Measurements from ENCODE around the gene PRR13.

DNA sequence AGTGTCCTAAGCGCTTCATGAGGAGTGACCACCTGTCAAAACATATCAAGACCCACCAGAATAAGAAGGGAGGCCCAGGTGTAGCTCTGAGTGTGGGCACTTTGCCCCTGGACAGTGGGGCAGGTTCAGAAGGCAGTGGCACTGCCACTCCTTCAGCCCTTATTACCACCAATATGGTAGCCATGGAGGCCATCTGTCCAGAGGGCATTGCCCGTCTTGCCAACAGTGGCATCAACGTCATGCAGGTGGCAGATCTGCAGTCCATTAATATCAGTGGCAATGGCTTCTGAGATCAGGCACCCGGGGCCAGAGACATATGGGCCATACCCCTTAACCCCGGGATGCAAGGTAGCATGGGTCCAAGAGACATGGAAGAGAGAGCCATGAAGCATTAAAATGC, 30.6 kb upstream of the PRR13 start:
- TF ChIP-seq, protein P1, sequence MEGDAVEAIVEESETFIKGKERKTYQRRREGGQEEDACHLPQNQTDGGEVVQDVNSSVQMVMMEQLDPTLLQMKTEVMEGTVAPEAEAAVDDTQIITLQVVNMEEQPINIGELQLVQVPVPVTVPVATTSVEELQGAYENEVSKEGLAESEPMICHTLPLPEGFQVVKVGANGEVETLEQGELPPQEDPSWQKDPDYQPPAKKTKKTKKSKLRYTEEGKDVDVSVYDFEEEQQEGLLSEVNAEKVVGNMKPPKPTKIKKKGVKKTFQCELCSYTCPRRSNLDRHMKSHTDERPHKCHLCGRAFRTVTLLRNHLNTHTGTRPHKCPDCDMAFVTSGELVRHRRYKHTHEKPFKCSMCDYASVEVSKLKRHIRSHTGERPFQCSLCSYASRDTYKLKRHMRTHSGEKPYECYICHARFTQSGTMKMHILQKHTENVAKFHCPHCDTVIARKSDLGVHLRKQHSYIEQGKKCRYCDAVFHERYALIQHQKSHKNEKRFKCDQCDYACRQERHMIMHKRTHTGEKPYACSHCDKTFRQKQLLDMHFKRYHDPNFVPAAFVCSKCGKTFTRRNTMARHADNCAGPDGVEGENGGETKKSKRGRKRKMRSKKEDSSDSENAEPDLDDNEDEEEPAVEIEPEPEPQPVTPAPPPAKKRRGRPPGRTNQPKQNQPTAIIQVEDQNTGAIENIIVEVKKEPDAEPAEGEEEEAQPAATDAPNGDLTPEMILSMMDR (IDR thresholded peaks at IDR 0.05 in 4 of 5, conservative IDR thresholded peaks at IDR 0.05 in 1 of 5): no peak
- TF ChIP-seq POLR2A (IDR thresholded peaks at IDR 0.05): no peak
